Kidney (tissue), 14 donors: ENCODE data around the gene IFNA21. TPM values are rescaled to one million over a fixed set of nuclear protein-coding genes. Genes with fewer than 3 reads are reported as not detected.
A peak's percentile ranks its signal among the peaks of the same experiment; 100 is the strongest.

Source experiments
- DNase-seq, 5 donors: peaks; one replicate each; pipeline ENCODE4 v3.0.0-alpha.2; 2013 to 2020
- FAIRE-seq: peaks from 2 replicates; lab custom pipeline; 2012; peaks lifted over from hg19 to GRCh38; lab: Jason Lieb, UNC
- H3K27ac ChIP-seq, 2 donors: one replicate each; pipeline ENCODE4 v1.7.0; 2013; ENCODE audit warnings: low read depth in 2 of 2, low read length in 2 of 2, inconsistent platforms in 1 of 2
- H3K27me3 ChIP-seq: one replicate; pipeline ENCODE4 v1.7.1; 2013; ENCODE audit warnings: low read length, inconsistent platforms; ENCODE audit not compliant: control insufficient read depth, insufficient read depth
- H3K36me3 ChIP-seq, 3 donors: one replicate each; pipeline versions ENCODE4 v1.7.0 to v1.7.1; 2013; ENCODE audit warnings: low read length in 3 of 3, control low read depth in 1 of 3, inconsistent platforms in 1 of 3; ENCODE audit not compliant: insufficient read depth in 3 of 3, control insufficient read depth in 2 of 3
- H3K4me1 ChIP-seq, 3 donors: one replicate each; pipeline versions ENCODE4 v1.7.0 to v1.7.1; 2013; ENCODE audit warnings: low read length in 3 of 3, inconsistent platforms in 1 of 3, low read depth in 1 of 3; ENCODE audit not compliant: control insufficient read depth in 2 of 3, insufficient read depth in 2 of 3
- H3K4me3 ChIP-seq, 3 donors: one replicate each; pipeline versions ENCODE4 v1.7.0 to v1.8.1; 2013; ENCODE audit warnings: low read length in 3 of 3, control low read depth in 1 of 3, inconsistent platforms in 1 of 3
- H3K9ac ChIP-seq, 3 donors: one replicate each; pipeline versions ENCODE4 v1.7.0 to v1.7.1; 2013; ENCODE audit warnings: low read length in 3 of 3, control low read depth in 1 of 3, inconsistent platforms in 1 of 3
- H3K9me3 ChIP-seq, 3 donors: one replicate each; pipeline versions ENCODE4 v1.7.0 to v1.7.1; 2013; ENCODE audit warnings: low read length in 3 of 3, control low read depth in 1 of 3, inconsistent platforms in 1 of 3; ENCODE audit not compliant: control insufficient read depth in 2 of 3, insufficient read depth in 1 of 3
- CTCF ChIP-seq: IDR thresholded peaks from 3 replicates; pipeline ENCODE4 v1.5.1; 2012; ENCODE audit warnings: mild to moderate bottlenecking, moderate library complexity, borderline replicate concordance; ENCODE audit not compliant: insufficient read depth; ENCODE audit errors: extremely low read depth
- intact Hi-C: fragments of 100-400 bp; cut with DNase I; formaldehyde crosslinking; loops from one replicate; pipeline ENCODE4 v1.11.1; 2022
- polyA plus RNA-seq: library from polyadenylated mRNA; stranded (reverse); fragments of 350-450 nt; fragmentation: Illumina TruSeq; extraction: RNeasy Lipid Tissue Mini Kit (QIAGEN cat#74804); gene quantifications from one replicate; pipeline ENCODE4 v1.2.3, GENCODE V29; 2014; ENCODE audit warnings: low read depth, low replicate concordance; ENCODE audit not compliant: insufficient read depth
- total RNA-seq: library from RNA; stranded (reverse); fragmentation: NEBNext Ultra II Directional; extraction: Animal tissue kit (Norgen Biotek cat#: 25700); gene quantifications from one replicate; pipeline ENCODE4 v1.2.1, GENCODE V29; 2021
- donor health status: control.
- donor health status: control.
- donor health status: control.
- donor health status: control.
- donor health status: control.
- donor health status: DM: yes; HTN: yes; CAD: no.
- donor health status: Normal renal cell carcinoma (clear cell type).

The IFNA21 gene
- total and polyA plus RNA-seq, 2 donors from 2014 or later, result not detected

- Histone ChIP-seq H3K36me3 (no peaks in the 10 kb centered on the region), H3K9me3 (no peaks in the 10 kb centered on the region), H3K27me3 (no peaks in the 10 kb centered on the region), H3K9ac (no peak overlapping the region), H3K4me3 (no peak overlapping the region), H3K4me1 (no peaks in the 10 kb centered on the region), H3K27ac (no peak overlapping the region)
- FAIRE-seq (no peak), DNase-seq (no peak)
- intact Hi-C loops, result no loop called here
- TF ChIP-seq CTCF, result no peak
Measured at GRCh38 chr9:21121595-21122251, 44.7 kb downstream of the IFNA21 start.

- Histone ChIP-seq H3K9ac (no peak overlapping the region), H3K27ac (no peak overlapping the region), H3K4me3 (no peak overlapping the region), H3K4me1 (no peaks in the 10 kb centered on the region), H3K36me3 (no peaks in the 10 kb centered on the region), H3K27me3 (no peaks in the 10 kb centered on the region), H3K9me3 (no peaks in the 10 kb centered on the region)
- DNase-seq (no peak), FAIRE-seq (no peak)
- TF ChIP-seq CTCF, result no peak
- intact Hi-C loops, result no loop called here
Measured at GRCh38 chr9:21121079-21121478, 45.4 kb downstream of the IFNA21 start.

GRCh38 chr9:21119093-21119770 lies 47.2 kb downstream of the IFNA21 start:
- intact Hi-C loops, result no loop called here
- Histone ChIP-seq H3K36me3 (no peaks in the 10 kb centered on the region), H3K4me1 (no peaks in the 10 kb centered on the region), H3K27ac (no peak overlapping the region), H3K27me3 (no peaks in the 10 kb centered on the region), H3K4me3 (no peak overlapping the region), H3K9ac (no peak overlapping the region), H3K9me3 (no peaks in the 10 kb centered on the region)
- TF ChIP-seq CTCF, result no peak
- DNase-seq, result peak in 1 of 5 donors; percentile 10
- no peak for FAIRE-seq

Other genes starting within 250 kb of the IFNA21 start
- gene HACD4, start 135.0 kb downstream of the IFNA21 start, total RNA-seq, result 2.9 TPM
- 1.3 TPM for gene HACD4, start 135.0 kb downstream of the IFNA21 start, polyA plus RNA-seq
- gene IFNB1, start 88.7 kb downstream of the IFNA21 start, total RNA-seq, result not detected
- gene IFNB1, start 88.7 kb downstream of the IFNA21 start, polyA plus RNA-seq, result not detected
- gene IFNW1, start 24.8 kb downstream of the IFNA21 start, total RNA-seq, result not detected
- not detected for gene IFNW1, start 24.8 kb downstream of the IFNA21 start, polyA plus RNA-seq
- gene IFNA4, start 20.9 kb upstream of the IFNA21 start, total RNA-seq, result not detected
- gene IFNA4, start 20.9 kb upstream of the IFNA21 start, polyA plus RNA-seq, result not detected
- not detected for gene IFNA7, start 35.5 kb upstream of the IFNA21 start, total RNA-seq
- gene IFNA7, start 35.5 kb upstream of the IFNA21 start, polyA plus RNA-seq, result not detected
- gene IFNA10, start 40.5 kb upstream of the IFNA21 start, total RNA-seq, result not detected
- gene IFNA10, start 40.5 kb upstream of the IFNA21 start, polyA plus RNA-seq, result not detected
- not detected for gene IFNA16, start 50.7 kb upstream of the IFNA21 start, total RNA-seq
- not detected for gene IFNA16, start 50.7 kb upstream of the IFNA21 start, polyA plus RNA-seq
- not detected for gene IFNA17, start 61.6 kb upstream of the IFNA21 start, total RNA-seq
- gene IFNA17, start 61.6 kb upstream of the IFNA21 start, polyA plus RNA-seq, result not detected
- not detected for gene IFNA14, start 73.3 kb upstream of the IFNA21 start, total RNA-seq
- not detected for gene IFNA14, start 73.3 kb upstream of the IFNA21 start, polyA plus RNA-seq
- not detected for gene IFNA5, start 138.7 kb upstream of the IFNA21 start, total RNA-seq
- gene IFNA5, start 138.7 kb upstream of the IFNA21 start, polyA plus RNA-seq, result not detected
- gene KLHL9, start 168.7 kb upstream of the IFNA21 start, total RNA-seq, result 30.5 TPM
- gene KLHL9, start 168.7 kb upstream of the IFNA21 start, polyA plus RNA-seq, result 10.4 TPM
- gene IFNA6, start 184.2 kb upstream of the IFNA21 start, total RNA-seq, result not detected
- gene IFNA6, start 184.2 kb upstream of the IFNA21 start, polyA plus RNA-seq, result not detected
- gene IFNA13, start 201.4 kb upstream of the IFNA21 start, total RNA-seq, result not detected
- not detected for gene IFNA13, start 201.4 kb upstream of the IFNA21 start, polyA plus RNA-seq
- gene IFNA2, start 218.7 kb upstream of the IFNA21 start, total RNA-seq, result not detected
- not detected for gene IFNA2, start 218.7 kb upstream of the IFNA21 start, polyA plus RNA-seq
- gene IFNA8, start 242.5 kb upstream of the IFNA21 start, total RNA-seq, result not detected
- not detected for gene IFNA8, start 242.5 kb upstream of the IFNA21 start, polyA plus RNA-seq